Spinal cord (tissue), 10 donors: Measurements from ENCODE around the gene DNMBP. TPM values are rescaled to one million over a fixed set of nuclear protein-coding genes. Genes with fewer than 3 reads are reported as not detected.
"Not testable (repeated sequence)": the region's sequence is repeated elsewhere in the genome, so short reads cannot be mapped to it uniquely, and the experiment has no call there.

ENCODE experiments used
- DNase-seq, 6 donors: peaks; one replicate each; pipeline versions ENCODE4 v3.0.0 to v3.0.0-alpha.2; 2013 to 2015; ENCODE audit warnings: low spot score in 6 of 6, low read depth in 4 of 6
- H3K27ac ChIP-seq: one replicate; pipeline ENCODE4 v1.5.1; 2013; ENCODE audit warnings: low read depth, low read length, control low read depth
- H3K27me3 ChIP-seq: one replicate; pipeline ENCODE4 v1.6.1; 2013; ENCODE audit warnings: low read length; ENCODE audit not compliant: control insufficient read depth, insufficient read depth
- H3K36me3 ChIP-seq: one replicate; pipeline ENCODE4 v1.6.1; 2013; ENCODE audit warnings: low read length; ENCODE audit not compliant: control insufficient read depth, insufficient read depth
- H3K4me1 ChIP-seq: one replicate; pipeline ENCODE4 v1.6.1; 2013; ENCODE audit warnings: low read length; ENCODE audit not compliant: control insufficient read depth, insufficient read depth
- H3K4me3 ChIP-seq: one replicate; pipeline ENCODE4 v1.5.1; 2013; ENCODE audit warnings: low read depth, low read length, control low read depth
- H3K9me3 ChIP-seq: one replicate; pipeline ENCODE4 v1.6.1; 2013; ENCODE audit warnings: low read length; ENCODE audit not compliant: control insufficient read depth, insufficient read depth
- WGBS: methylation state at CpG from one replicate; pipeline ENCODE4 v1.1.5; 2013; ENCODE audit warnings: missing lambda C conversion rate; ENCODE audit not compliant: insufficient coverage; 5-methylcytosine and 5-hydroxymethylcytosine counted together
- polyA plus RNA-seq, 2 donors: library from polyadenylated mRNA; unstranded; fragments of 120-200 nt; gene quantifications; one replicate each; pipeline ENCODE4 v1.2.1, GENCODE V29; 2013; ENCODE audit not compliant: insufficient read length in 2 of 2
- total RNA-seq, 2 donors: library from RNA; depleted of rRNA in 1 of 2; stranded (reverse); fragments of 120-200 nt in 1 of 2; fragments of >200 nt in 1 of 2; gene quantifications; one replicate each; pipeline versions ENCODE4 v1.2.3 to v1.2.4, GENCODE V29; 2013 to 2014
- donor health status: healthy.

Gene DNMBP
- total and polyA plus RNA-seq, 4 donors: 10.8 to 18.0 (median 13.0) TPM

DNA sequence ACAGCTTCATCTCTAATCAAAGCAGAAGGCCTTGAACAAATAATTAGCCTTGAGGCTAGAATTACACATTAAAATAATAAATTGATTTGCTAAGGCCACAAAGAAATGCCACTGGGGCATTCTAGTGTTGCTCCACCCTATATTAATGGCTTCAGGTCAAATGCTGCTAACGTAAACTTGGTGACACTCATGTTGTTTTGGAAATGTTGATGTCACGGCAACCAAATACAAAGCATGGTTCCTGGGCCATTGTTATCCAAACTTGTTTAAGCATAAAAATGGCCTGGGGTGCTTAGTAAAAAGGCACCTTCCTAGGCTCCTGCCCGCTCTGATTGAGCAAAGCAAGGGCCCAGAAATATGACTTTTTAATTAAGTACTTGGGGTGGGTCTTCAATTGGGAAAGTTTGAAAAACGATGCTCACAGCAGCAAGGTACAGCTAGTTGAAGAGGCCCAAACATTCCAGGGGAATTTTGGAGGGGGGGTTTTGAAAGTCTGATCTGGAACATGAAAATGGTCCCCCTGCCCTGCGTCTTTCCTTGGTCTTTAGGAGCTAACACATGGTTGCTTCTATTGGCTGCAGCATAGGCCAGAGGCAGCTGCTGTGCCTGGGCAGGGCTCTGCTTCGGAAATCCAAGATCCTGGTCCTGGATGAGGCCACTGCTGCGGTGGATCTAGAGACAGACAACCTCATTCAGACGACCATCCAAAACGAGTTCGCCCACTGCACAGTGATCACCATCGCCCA is 159.6 kb downstream of the DNMBP start:
- WGBS: 69% methylated on average over 6 of the region's 11 CpGs
- Histone ChIP-seq H3K4me3 (no peak overlapping the region), H3K9me3 (no peaks in the 10 kb centered on the region), H3K27me3 (no peaks in the 10 kb centered on the region), H3K27ac (no peak overlapping the region), H3K4me1 (peaks cover 18% of the 10 kb centered on the region), H3K36me3 (no peaks in the 10 kb centered on the region)
- no peak for DNase-seq

DNA sequence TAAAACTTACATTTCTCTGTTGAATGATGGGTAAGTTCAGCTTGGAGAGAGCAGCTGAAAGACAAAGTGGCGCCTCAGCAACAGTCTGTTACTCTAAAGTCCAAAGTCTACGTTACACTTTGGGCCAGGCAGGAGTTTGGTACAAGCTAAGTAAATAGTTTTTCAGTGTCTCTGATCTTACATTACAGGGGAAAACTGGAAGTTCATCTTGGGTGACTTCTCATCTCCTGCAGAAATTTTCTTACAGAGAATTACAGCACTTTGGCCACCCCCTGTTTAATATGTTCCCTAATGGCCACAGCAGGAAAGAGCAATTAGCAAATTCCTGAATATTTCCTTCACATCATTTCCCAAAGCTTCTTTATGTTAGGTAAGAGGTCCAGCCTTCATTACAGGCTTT is 160.2 kb downstream of the DNMBP start:
- H3K4me3 ChIP-seq: no peak overlapping the region
- no peak overlapping the region for H3K27ac ChIP-seq
- DNase-seq: peak in 1 of 6 donors; percentile 80
- H3K27me3 ChIP-seq: no peaks in the 10 kb centered on the region
- no CpG with 5 or more reads among the region's 2 CpGs for WGBS
- H3K36me3 ChIP-seq: no peaks in the 10 kb centered on the region
- peaks cover 18% of the 10 kb centered on the region for H3K4me1 ChIP-seq
- no peaks in the 10 kb centered on the region for H3K9me3 ChIP-seq

DNA sequence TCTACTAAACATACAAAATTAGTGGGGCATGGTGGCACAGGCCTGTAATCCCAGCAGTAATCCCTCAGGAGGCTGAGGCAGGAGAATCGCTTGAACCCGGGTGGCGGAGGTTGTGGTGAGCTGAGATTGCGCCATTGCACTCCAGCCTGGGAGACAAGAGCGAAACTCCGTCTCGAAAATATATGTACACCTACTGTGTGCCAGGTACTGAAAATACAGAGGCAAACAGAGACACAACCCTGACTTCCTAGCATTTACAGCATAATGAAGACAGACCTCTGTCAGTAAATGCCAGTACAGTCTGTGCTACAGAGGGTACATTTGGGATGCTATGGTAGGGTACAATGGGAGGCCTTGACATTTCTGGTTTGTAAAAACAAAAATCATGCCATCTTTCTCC is 160.7 kb downstream of the DNMBP start:
- Histone ChIP-seq H3K36me3 (no peaks in the 10 kb centered on the region), H3K9me3 (no peaks in the 10 kb centered on the region), H3K27me3 (no peaks in the 10 kb centered on the region), H3K4me1 (peaks cover 18% of the 10 kb centered on the region), H3K27ac (no peak overlapping the region), H3K4me3 (no peak overlapping the region)
- DNase-seq: no peak
- WGBS: 95% methylated on average over 7 of the region's 7 CpGs

DNA sequence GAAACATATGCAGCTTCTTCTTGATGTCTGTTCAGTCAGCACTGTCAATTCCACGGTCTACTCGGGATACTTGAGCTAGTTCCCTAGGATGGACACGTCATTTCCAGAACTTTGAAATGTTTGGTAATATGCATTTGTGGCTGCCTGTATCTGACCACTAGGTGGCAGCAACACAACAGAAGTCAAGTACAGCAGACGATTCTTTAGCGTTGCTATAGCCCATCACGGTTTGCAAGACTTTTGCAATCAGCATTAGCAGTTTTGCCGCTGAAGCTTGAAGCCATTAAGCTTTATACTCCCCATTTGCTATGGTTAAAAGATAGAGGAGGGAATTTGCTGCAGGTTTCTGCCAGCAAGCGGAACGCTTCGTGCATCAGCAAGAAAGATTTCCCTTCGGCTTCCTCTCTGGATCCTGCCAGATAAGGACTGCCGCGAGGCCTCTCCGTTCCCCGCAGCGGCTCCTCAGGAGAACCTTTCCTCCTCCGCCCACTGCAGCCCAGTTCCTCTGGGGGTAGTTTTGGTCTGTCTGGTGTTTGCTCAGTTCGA is 163.8 kb downstream of the DNMBP start:
- Histone ChIP-seq H3K36me3 (no peaks in the 10 kb centered on the region), H3K4me3 (no peak overlapping the region), H3K27ac (no peak overlapping the region), H3K27me3 (no peaks in the 10 kb centered on the region), H3K9me3 (no peaks in the 10 kb centered on the region), H3K4me1 (peaks cover 18% of the 10 kb centered on the region)
- WGBS: 0% methylated on average over 11 of the region's 18 CpGs
- peak; percentile 78 to 98 (median 86) for DNase-seq

DNA sequence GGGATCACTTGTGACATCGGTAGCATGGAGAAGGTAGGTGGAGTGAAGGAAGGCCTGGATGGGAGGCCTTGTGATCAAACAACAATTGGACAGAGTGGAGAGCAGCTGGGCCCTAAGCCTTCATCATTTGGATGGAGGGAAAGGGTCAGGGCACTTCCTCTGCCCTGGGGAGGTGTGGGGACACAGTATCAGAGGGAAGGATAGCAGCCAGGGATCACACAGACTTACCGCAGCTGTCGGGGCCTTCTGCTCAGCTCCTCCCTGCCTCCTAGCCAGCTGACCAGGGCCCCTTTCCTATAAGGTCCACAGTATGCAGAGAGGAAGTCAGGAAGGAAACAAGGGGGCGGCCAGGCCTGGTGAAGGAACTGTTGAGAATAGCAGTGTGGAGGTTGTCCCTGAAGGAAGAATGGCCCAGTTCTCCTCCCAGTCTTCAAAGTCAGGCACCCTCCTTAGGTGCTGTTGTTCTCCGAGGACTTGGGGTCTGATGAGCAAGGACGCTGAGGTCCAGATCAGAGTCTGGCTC is 165.3 kb downstream of the DNMBP start:
- DNase-seq: no peak
- Histone ChIP-seq H3K4me3 (no peak overlapping the region), H3K27ac (no peak overlapping the region), H3K9me3 (no peaks in the 10 kb centered on the region), H3K36me3 (no peaks in the 10 kb centered on the region), H3K27me3 (no peaks in the 10 kb centered on the region), H3K4me1 (peaks cover 16% of the 10 kb centered on the region)
- WGBS: 75% methylated on average over 3 of the region's 6 CpGs

DNA sequence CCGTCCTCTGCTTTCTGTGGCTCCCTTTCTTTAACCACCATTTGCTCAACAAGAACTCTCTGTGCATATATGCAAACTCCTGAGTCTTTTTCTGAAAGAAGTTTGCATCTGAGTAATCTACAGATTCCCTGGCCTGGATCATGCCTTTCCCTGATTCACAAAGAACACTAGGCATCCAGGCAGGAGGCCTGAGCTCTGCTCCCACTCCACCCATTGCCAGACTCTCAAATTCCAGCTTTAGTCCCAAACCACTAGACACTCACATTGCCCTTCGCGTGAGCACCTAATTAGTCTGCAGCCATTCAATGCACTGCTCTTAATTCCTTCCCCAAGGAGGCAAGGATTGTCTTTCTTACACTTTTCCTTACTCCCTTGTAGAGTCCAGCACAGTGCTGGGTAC is 166.4 kb downstream of the DNMBP start:
- H3K4me1 ChIP-seq: peaks cover 14% of the 10 kb centered on the region
- no peaks in the 10 kb centered on the region for H3K36me3 ChIP-seq
- no peaks in the 10 kb centered on the region for H3K27me3 ChIP-seq
- no peak for DNase-seq
- H3K9me3 ChIP-seq: no peaks in the 10 kb centered on the region
- H3K4me3 ChIP-seq: no peak overlapping the region
- 84% methylated on average over 3 of the region's 3 CpGs for WGBS
- H3K27ac ChIP-seq: no peak overlapping the region

DNA sequence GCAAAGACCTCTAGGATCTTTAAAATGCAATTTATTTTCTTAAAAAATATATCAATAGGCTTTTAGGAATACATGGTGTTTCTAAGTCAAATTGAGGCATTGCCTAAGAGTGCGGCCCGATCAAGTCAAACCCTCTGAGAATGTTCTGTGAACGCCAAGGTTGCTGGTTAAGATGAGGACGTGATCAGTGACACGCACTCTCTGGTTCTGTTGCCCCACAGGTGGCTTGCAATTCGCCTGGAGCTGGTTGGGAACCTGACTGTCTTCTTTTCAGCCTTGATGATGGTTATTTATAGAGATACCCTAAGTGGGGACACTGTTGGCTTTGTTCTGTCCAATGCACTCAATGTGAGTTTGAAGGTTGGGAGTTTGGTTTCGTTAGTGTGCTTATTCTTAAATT is 168.0 kb downstream of the DNMBP start:
- Histone ChIP-seq H3K36me3 (no peaks in the 10 kb centered on the region), H3K4me3 (no peak overlapping the region), H3K27me3 (no peaks in the 10 kb centered on the region), H3K27ac (no peak overlapping the region), H3K4me1 (peaks cover 9% of the 10 kb centered on the region), H3K9me3 (no peaks in the 10 kb centered on the region)
- no peak for DNase-seq
- WGBS: 92% methylated on average over 6 of the region's 7 CpGs

DNA sequence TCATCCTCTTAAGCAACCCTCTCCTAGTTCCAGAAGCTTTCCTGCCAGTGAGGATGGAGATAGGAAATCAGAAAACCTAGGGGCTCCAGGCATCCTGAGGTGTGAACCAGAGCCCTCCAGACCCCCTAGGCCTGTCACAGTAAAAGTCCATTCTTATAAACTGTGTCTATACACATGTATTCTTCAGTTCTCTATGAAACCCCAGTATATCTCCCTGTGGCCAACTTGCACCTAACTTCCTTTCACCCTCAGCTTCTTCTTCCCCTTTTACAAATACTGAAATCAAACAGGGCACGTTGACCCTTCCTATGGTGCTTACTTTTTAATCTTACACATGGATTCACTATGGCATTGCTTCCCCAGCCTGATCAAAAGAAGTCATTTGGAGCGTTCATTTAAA is 168.9 kb downstream of the DNMBP start:
- not testable (repeated sequence) for H3K27ac ChIP-seq, H3K4me3 ChIP-seq, H3K27me3 ChIP-seq, H3K9me3 ChIP-seq, H3K4me1 ChIP-seq, H3K36me3 ChIP-seq, DNase-seq
- WGBS: 82% methylated on average over 2 of the region's 2 CpGs

DNA sequence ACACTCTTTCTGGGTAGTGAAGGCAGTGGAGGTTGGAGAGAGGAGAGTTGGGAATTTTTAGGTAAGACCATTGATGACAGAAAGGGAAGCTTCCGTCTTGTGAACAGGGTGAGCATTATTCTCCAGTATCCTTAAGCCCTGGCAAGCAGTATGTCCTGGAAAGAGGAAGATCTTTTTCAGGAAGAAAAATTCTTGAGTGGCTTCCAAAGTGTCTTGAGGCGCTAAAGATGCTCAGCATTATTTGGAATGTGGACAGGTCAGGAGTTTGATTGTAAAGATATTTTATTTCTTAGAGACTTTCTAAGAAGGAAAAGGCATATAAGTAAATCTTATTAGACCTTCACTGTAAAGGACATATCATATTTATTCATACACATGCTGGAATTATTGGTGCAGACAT is 173.0 kb downstream of the DNMBP start:
- H3K36me3 ChIP-seq: no peaks in the 10 kb centered on the region
- no peaks in the 10 kb centered on the region for H3K4me1 ChIP-seq
- WGBS: 88% methylated on average over 1 of the region's 2 CpGs
- no peaks in the 10 kb centered on the region for H3K9me3 ChIP-seq
- H3K4me3 ChIP-seq: no peak overlapping the region
- no peak overlapping the region for H3K27ac ChIP-seq
- H3K27me3 ChIP-seq: no peaks in the 10 kb centered on the region
- no peak for DNase-seq

DNA sequence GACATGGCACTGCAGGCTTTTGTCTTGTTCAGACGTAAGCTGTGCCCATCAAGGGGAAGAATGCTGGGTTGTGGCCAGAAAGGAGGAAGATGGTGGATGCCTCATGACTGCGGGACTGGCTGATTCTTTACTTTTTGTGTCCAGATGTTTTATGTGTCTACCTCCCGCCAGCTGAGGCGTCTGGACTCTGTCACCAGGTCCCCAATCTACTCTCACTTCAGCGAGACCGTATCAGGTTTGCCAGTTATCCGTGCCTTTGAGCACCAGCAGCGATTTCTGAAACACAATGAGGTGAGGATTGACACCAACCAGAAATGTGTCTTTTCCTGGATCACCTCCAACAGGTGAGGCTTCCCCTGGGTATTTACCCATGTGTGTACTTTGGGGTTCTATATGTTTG is 173.8 kb downstream of the DNMBP start:
- Histone ChIP-seq H3K4me3 (no peak overlapping the region), H3K27ac (no peak overlapping the region), H3K36me3 (no peaks in the 10 kb centered on the region), H3K27me3 (no peaks in the 10 kb centered on the region), H3K9me3 (no peaks in the 10 kb centered on the region), H3K4me1 (no peaks in the 10 kb centered on the region)
- no peak for DNase-seq
- WGBS: 91% methylated on average over 8 of the region's 8 CpGs
